Measurements from ENCODE around the gene TNFAIP2. TPM values are rescaled to one million over a fixed set of nuclear protein-coding genes. Genes with fewer than 3 reads are reported as not detected.
A peak's percentile ranks its signal among the peaks of the same experiment; 100 is the strongest.

TNFAIP2 gene
- total and polyA plus RNA-seq, 9 of the 15 experiments (the other 6 are each of a cell fraction or from before 2014, with no cell fraction given) = 22.6 to 68.6 (median 44.6) TPM

DNA sequence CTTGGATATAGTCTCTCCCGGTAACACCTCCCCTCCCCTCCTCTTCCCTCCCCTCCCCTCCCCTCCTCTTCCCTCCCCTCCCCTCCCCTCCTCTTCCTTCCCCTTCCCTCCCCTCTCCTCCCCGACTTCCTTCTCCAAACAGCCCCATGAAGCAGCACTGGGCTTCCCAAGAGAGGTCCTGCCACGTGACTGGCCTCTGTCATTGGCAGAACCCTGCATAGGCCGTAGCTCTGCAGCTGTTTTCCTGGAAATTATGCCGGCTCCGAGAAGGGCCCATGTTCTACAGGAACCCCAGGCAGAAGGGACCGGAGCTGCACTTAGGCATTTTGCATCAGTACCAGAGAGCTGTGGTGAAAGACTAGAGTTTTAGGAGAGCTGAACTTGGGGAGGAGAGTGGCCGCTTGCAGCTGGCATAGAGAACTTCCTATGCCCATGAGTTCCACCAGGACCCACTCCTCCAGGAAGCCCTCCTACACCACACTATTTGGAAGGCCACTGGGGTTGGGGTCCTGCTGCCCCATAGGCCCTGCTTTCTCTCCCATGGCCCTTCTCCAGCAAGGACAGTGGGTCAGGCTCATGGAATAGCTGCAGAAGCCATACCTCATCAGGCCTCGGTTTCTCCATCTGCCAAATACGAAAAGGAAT is 5.1 kb upstream of the TNFAIP2 start (continued):
- TF ChIP-seq NCOA4 (IDR thresholded peaks at IDR 0.05; ENCODE audit: partially characterized antibody) = no peak
- no peak for TF ChIP-seq PHB (CRISPR knock-in tag; IDR thresholded peaks at IDR 0.05)
- no peak for TF ChIP-seq KAT8 (IDR thresholded peaks at IDR 0.05; ENCODE audit: low read depth)
- no peak for TF ChIP-seq ZNF175 (CRISPR knock-in tag; IDR thresholded peaks at IDR 0.05; ENCODE audit: low read depth)
- TF ChIP-seq ILF3 (IDR thresholded peaks at IDR 0.05; ENCODE audit: borderline replicate concordance) = no peak
- TF ChIP-seq ZNF778 (CRISPR knock-in tag; IDR thresholded peaks at IDR 0.05) = no peak
- TF ChIP-seq FIP1L1 (IDR thresholded peaks at IDR 0.05; ENCODE audit: low read depth, low read length, poor library complexity, severe bottlenecking) = no peak

DNA sequence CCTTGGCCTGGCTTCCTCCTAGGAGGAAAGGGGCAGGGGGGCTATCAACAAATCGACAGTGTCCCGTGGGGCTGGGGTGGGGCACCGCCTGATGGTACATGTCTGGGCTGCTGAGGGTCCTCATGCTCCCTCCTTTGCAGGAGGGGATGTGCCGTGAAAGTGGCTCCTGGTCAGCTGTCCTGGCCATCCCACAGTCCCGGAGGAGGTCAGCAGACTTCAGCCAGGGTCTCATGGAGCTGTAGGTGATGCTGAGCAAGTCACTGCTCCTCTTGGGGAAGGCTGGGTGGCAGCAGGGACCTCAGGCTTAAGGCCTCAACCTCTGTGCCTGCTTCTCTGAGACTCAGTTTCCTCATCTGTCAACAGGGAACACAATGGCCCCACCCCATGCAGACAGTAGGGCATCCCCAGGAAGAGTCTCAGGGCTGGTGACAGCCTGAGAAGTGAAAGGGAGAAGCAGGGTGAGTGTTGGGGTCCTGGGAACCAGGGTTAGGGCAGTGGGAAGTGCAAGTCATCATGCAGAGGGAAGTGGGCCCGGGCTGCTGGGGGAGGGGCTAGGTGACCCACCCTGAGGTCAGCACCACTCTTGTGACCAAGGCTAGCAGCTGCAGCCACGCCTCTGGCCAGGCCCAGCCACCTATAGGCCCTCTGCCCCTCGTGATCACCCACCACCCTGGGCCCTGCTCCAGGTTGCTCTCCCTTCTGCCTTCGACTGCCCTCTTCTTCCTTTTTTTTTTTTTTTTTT is 4.4 kb upstream of the TNFAIP2 start:
- peak overlapping the region; percentile 40; the same call in 1 of the 2 replicates for H3K4me2 ChIP-seq (ENCODE audit: insufficient read depth, low read length)
- DNase-seq (ENCODE audit: extremely low read depth in 1 of 4, low spot score in 3 of 4) = peak; percentile 60 to 81 (median 66)
- 56% methylated on average over 6 of the region's 9 CpGs for WGBS (ENCODE audit: insufficient coverage, low coverage, missing lambda C conversion rate)
- peak; percentile 60 for FAIRE-seq
- peak overlapping the region; percentile 42 to 78 for H3K9ac ChIP-seq (ENCODE audit: insufficient read depth in 1 of 2, low read depth in 2 of 2, low read length in 2 of 2)
- peaks cover 47 to 83% of the 10 kb centered on the region in 2 experiments for H3K4me1 ChIP-seq (replicated peaks in 1 of 2; ENCODE audit: control insufficient read depth in 2 of 2, insufficient read depth in 2 of 2, low read length in 2 of 2)
- H3K79me2 ChIP-seq (ENCODE audit: control insufficient read depth, insufficient read depth, low read length) = peaks cover 4% of the 10 kb centered on the region
- CTCF ChIA-PET (ENCODE audit: low intra/inter-chr PET ratio) = no interaction called here
- no peaks in the 10 kb centered on the region for H3K9me1 ChIP-seq (ENCODE audit: control insufficient read depth, insufficient read depth, low read length)
- POLR2A ChIA-PET = interaction anchor here (0.6 to 2.0 kb wide), 3 partner anchors 9 to 183 kb away, joined by 3 to 8 read pairs (median 3); no protein-coding TSS in a partner anchor
- peak overlapping the region; percentile 75 for H3K27ac ChIP-seq (ENCODE audit: extremely low read depth, low read depth, low read length)
- intact Hi-C loops (cut with micrococcal nuclease) = no loop called here
- in situ Hi-C loops (cut with MboI) = no loop called here
- peak; percentile 48 for ATAC-seq
- no peaks in the 10 kb centered on the region for H3K27me3 ChIP-seq (ENCODE audit: control insufficient read depth in 2 of 2, insufficient read depth in 2 of 2, low read length in 2 of 2)
- no peak overlapping the region for H3K4me3 ChIP-seq
- H3K36me3 ChIP-seq (ENCODE audit: control insufficient read depth, insufficient read depth, low read length) = no peaks in the 10 kb centered on the region
- BruUV-seq (replicated peaks) = no TSS peak
- H3K9me3 ChIP-seq (replicated peaks; ENCODE audit: control insufficient read depth, insufficient read depth, low read depth, low read length) = no peaks in the 10 kb centered on the region
- H2AFZ ChIP-seq (ENCODE audit: low read depth, low read length) = peak overlapping the region; percentile 54
- H4K20me1 ChIP-seq (replicated peaks; ENCODE audit: control insufficient read depth, insufficient read depth, low read length) = no peaks in the 10 kb centered on the region
- no peak for TF ChIP-seq U2AF1 (optimal IDR thresholded peaks at IDR 0.05; ENCODE audit: low read depth, low read length)
- TF ChIP-seq ZBTB1 (CRISPR knock-in tag; IDR thresholded peaks at IDR 0.05; ENCODE audit: borderline replicate concordance, low read depth) = no peak
- no peak for TF ChIP-seq ZFP1 (CRISPR knock-in tag; IDR thresholded peaks at IDR 0.05)
- peak; percentile 18; the same call in 1 of the 2 replicates for TF ChIP-seq PHF8 (IDR thresholded peaks at IDR 0.05; ENCODE audit: borderline replicate concordance, low read length)
- TF ChIP-seq C11orf30 (IDR thresholded peaks at IDR 0.05; ENCODE audit: low read depth) = peak; percentile 97
- no peak for TF ChIP-seq RBM15 (IDR thresholded peaks at IDR 0.05; ENCODE audit: insufficient read depth, low read length)
- TF ChIP-seq CBFA2T3 (IDR thresholded peaks at IDR 0.05) = peak; percentile 27; the same call in 1 of the 2 replicates
- TF ChIP-seq, protein P1, sequence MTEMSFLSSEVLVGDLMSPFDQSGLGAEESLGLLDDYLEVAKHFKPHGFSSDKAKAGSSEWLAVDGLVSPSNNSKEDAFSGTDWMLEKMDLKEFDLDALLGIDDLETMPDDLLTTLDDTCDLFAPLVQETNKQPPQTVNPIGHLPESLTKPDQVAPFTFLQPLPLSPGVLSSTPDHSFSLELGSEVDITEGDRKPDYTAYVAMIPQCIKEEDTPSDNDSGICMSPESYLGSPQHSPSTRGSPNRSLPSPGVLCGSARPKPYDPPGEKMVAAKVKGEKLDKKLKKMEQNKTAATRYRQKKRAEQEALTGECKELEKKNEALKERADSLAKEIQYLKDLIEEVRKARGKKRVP (CRISPR knock-in tag; IDR thresholded peaks at IDR 0.05) = 0 out of 2 replicates have a peak, but pooled peaks have one; percentile 18
- peak; percentile 34; the same call in 1 of the 2 replicates for TF ChIP-seq CXXC5 (CRISPR knock-in tag; IDR thresholded peaks at IDR 0.05)
- TF ChIP-seq SNIP1 (IDR thresholded peaks at IDR 0.05; ENCODE audit: low read depth) = no peak

Data from K562 (cell line).